ENCODE results near the gene HS2ST1.
"Not testable (repeated sequence)": the region's sequence is repeated elsewhere in the genome, so short reads cannot be mapped to it uniquely, and the experiment has no call there.

Gene HS2ST1

DNA sequence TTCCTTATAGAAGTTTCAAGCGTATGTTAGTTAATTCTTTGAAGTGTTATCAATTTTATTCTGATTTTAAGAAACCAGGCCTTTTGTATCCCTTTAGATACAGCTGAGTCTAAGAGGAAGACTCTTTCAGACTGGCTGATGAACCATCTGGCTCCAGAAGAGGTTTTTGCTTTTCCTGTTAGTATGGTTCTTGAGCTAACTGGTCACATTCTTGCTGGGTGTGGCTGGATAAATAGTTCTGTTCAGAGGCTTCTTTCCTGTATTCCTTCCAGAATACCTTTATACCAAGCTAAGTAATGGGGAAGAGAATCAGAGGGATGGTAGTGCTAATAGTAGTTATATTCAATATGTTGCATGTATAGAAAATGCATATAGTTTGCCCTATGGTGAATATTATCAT is 12.4 kb downstream of the HS2ST1 start:
- no peak for FAIRE-seq

DNA sequence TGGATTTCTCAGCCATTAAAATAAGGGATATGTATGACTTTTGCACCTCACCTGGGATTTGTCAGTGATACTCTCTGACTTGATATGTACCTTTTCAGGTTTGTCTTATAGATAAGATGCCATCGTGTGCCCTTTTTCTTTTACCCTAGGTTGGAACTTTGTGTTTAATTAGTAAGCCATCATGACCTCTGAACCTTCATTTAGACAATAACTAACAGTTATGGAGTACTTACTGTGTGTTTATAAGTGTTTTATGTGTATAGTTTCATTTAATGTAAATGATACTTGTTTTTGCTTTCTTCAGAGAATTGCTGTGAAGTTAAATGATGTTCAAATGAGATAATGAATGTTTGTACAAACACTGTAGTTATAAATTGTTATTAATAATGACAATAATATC is 14.4 kb downstream of the HS2ST1 start:
- no peak for FAIRE-seq

DNA sequence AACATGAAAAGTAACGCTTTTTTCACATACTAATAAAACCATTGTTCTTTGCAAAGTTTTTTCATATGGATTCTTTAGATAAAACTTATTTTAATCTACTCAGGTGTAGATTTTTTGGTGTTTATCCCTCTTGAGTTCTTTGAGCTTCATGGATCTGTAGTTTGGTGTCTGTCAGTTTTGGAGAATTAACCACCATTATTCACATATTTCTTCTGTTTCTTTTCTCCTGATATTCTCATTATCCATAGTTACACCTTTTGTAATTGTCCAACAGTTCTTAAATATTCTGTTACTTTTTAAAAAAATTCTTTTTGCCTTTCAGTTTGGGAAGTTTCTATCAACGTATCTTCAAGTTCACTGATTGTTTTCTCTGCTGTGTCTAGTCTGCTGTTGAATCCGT is 18.6 kb downstream of the HS2ST1 start:
- FAIRE-seq, result no peak

DNA sequence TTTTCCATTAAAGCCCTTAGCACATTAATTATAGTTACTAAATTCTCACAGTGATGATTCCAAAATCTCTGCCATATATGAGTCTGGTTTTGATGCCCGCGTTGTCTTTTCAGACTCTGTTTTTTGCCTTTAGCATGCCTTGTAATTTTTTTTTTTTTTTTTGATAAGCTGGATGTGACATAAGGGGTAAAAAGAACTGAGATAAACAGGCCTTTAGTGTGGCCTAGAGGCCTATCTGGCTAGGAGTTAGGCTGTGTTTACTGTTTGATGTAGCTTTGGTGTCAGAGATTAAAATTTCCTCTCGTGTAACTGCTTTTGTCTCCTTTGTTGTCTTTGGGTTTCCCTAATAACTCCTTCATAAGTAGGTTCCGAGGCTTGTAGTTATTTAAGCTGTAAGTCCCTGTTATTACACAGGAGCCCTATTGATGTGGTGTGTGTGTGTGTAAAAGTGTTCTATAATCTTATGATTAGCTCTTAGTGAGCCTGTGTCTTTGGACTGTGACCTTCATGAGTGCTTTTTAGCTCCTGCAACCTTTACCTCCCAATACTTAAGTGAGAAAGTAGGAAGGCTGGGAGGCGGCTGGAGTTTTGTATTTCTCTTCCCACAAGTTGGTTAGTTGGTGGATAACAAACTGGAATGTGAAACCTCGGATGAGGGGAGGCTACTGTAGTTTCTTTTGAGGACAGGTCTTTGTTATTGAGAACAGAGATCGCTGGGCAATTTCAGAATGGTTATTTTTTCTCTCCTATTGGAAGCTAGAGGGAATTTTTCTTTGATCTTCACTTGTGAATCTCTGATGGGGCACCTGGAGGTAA is 19.3 kb downstream of the HS2ST1 start:
- no peak for FAIRE-seq

DNA sequence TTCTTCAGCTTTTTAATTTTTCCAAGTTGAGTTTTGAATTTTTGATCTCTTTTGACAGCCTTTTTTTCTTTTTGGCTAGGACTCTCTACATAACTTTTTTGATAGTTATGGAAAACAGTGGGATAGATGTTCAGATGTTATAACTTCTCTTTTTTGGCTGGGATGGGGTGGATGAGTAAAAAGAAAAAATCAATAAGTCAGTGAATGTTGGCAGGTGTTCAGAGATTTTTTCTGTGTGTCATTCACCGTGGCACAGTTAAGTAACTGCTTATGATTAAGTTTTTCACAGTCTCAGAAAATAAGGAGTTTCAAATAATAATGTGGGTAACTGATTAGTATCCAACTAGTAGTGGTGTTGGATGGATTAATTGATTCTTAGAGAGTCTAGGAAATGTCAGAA is 24.0 kb downstream of the HS2ST1 start:
- FAIRE-seq, result no peak

GRCh38 chr1:86938855-86939254 is 24.4 kb downstream of the HS2ST1 start:
- peak; percentile 57 for FAIRE-seq

DNA sequence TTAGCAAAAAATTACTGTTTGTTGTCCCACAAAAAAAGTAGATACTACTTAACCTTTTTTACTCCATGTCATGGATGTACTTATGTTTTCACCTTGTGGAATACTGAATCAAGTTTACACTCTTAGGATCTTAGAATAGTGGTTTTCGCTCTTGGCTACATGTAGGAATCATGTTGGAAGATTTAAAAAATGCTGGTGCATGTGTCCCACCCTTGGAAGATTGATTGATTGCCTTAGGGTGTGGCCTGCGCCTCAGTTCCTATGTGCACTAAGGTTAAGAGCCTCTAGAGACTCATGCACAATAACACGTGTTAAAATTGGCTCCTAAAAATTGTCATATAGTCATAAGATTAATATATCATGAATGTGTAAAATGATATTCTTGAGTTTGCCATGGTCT is 25.0 kb downstream of the HS2ST1 start:
- no peak for FAIRE-seq

DNA sequence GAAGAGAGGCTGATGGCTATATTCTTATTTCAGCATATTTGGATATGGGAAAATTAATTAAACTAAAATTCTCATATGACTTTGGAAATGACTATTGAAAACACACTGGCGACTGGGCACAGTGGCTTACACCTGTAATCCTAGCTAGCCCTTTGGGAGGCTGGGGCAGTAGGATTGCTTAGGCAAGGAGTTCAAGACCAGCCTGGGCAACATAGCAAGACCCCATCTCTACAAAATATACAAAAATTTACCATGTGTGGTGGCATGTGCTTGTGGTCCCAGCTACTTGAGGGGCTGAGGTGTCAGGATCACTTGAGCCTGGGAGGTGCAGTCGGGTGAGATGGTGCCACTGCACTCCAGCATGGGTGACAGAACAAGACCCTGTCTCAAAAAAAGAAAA is 26.2 kb downstream of the HS2ST1 start:
- no peak for FAIRE-seq

DNA sequence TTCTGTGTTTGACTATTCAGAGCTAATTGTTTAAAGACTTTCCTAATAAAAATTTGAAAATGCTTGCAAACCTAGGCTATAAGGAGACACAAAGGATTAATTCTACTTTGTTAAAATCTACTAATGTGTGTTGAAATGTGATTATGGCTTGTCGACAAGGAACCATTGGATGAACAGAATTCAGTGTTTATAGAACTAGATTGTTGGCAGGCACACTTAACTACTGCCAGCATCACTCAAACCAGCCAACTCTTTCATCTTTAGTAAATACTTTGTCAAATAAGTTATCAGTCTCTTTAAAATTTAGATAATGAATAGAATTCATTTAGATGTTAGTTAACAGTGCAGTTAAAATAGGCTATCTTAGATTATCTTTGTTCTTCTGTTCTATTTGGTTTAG is 27.6 kb downstream of the HS2ST1 start:
- no peak for FAIRE-seq

- FAIRE-seq, result no peak
These were observed 28.3 kb downstream of the HS2ST1 start for GRCh38 chr1:86942743-86943142.

DNA sequence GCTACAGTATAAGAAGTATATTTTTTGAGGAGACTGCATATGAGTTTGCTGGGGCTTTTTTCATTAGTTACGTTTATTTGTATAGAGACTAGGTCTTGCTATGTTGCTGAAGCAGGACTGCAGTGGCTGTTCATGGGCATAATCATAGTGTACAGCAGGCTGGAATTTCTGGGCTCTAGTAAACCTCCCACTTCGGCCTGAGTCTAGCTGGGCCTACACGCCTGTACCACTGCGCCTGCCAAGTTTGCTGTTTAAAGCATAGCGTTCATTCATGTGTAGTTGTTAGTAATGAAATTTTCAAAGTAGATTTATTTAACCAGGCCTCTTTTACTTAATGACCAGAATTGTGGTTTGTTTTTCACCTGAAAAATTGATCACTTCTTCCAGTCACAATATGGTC is 33.8 kb downstream of the HS2ST1 start:
- no peak for FAIRE-seq

DNA sequence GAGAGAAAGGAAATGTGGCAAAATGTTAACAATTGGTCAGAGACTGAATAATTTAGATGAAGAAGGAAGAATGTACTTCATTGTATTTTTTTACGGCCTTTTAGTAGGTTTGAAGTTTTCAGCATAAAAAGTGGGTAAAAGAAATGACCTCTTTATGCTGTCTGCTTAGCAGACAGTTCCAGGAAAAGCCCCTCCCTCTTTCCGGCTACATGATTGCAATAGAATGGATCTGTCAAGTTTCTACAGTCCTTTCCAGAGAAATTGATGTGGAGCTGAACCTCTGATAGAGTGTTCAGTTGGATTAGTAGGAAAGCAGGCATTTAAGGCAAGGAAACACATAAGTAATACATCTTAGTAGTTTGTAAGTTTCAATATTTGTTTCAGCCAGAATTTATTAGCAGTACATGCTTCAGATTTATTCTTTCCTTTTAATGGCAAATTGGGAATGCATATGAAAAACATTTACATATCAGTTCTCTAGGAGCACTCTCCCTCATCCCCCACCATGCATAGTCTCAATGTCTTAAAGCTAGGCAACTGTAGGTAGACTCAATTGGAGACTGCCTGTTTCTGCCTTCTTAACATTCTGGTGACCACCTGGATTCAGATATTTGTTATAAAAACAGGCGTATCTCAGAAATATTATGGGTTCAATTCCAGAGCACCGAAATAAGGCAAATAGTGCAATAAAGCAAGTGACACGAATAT is 36.4 kb downstream of the HS2ST1 start:
- FAIRE-seq, result no peak

DNA sequence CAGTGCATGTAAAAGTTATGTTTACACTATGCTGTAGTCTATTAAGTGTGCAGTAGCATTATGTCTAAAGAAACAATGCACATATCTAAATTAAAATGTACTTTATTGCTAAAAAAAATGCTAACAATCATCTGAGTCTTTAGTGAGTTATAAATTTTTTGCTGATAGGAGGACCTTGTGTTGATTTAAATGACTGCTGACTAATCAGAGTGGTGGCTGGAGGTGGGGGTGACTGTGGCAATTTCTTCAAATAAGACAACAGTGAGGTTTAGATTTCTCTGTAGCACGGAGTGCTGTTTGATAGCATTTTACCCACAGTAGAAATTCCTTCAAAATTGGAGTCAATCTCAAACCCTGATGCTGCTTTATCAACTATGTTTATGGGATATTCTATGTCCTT is 37.0 kb downstream of the HS2ST1 start:
- no peak for FAIRE-seq

DNA sequence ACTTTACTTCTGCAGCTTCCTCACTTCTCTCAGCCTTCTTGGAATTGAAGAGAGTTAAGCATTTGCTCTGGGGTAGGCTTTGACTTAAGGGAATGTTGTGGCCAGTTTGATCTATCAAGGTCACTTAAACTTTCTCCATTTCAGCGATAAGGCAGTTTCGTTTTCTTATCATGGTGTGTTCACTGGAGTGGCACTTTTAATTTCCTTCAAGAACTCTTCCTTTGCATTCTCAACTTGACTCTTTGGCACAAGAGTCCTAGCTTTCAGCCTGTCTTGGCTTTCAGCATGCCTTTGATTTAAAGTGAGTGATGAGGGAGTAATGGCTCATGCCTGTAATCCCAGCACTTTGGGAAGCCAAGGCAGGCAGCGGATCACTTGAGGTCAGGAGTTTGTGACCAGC is 38.7 kb downstream of the HS2ST1 start:
- FAIRE-seq, result no peak

GRCh38 chr1:86955678-86956077 is 41.2 kb downstream of the HS2ST1 start:
- no peak for FAIRE-seq

- FAIRE-seq, result no peak
These were observed 41.8 kb downstream of the HS2ST1 start for GRCh38 chr1:86956221-86956620.

- FAIRE-seq, result no peak
These were observed 42.8 kb downstream of the HS2ST1 start for GRCh38 chr1:86957221-86957620.

DNA sequence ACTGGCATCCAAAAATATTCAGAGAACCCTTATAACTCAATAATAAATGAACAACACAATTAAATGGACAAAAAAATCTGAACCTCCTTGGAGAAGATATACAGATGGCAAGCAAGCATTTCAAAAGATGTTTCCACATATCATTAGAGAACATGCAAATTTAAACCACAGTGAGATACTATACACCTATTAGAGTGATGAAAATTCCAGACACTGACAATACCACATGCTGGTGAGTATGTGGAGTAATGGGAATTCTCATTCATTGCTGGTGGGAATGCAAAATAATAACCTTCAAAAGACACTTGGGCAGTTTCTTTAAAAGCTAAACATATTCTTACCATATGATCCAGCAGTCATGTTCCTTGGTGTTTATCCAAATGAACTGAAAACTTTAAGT is 46.1 kb downstream of the HS2ST1 start:
- no peak for FAIRE-seq

GRCh38 chr1:86963841-86964240 is 49.4 kb downstream of the HS2ST1 start:
- not testable (repeated sequence) for FAIRE-seq

GRCh38 chr1:86965012-86965826 is 50.8 kb downstream of the HS2ST1 start:
- no peak for FAIRE-seq

GRCh38 chr1:86965827-86966182 is 51.4 kb downstream of the HS2ST1 start:
- FAIRE-seq, result no peak

DNA sequence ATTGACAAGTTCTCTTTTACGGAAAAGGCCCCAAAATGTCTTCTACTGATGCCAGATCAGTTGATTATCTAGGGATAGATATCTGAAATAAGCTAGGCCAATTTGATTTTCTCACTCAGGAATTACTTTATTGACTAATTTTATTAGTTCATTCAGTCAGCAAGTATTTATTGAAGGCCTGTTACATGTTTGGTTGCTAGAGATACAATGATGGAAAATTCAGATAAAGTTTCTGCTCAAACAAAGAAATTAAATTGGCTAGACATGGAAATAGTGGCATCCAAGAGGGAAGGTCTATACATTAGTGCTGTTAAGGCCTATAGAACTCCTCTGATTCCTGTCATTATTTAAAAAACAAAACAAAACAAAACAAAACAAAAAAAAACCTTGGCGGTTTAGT is 56.5 kb downstream of the HS2ST1 start:
- FAIRE-seq, result no peak

GRCh38 chr1:86971778-86972177 is 57.3 kb downstream of the HS2ST1 start:
- FAIRE-seq, result peak; percentile 33

GRCh38 chr1:86972262-86972661 is 57.8 kb downstream of the HS2ST1 start:
- no peak for FAIRE-seq
